GM21526 (cell line): ENCODE measurements around the gene WNT16.

Source experiments
- ATAC-seq: cut with Tn5 transposase; IDR thresholded peaks from one replicate; pipeline ENCODE4 v1.9.1; 2021; ENCODE audit warnings: moderate library complexity; ENCODE audit not compliant: unreplicated experiment, low FRiP score

Gene WNT16

DNA sequence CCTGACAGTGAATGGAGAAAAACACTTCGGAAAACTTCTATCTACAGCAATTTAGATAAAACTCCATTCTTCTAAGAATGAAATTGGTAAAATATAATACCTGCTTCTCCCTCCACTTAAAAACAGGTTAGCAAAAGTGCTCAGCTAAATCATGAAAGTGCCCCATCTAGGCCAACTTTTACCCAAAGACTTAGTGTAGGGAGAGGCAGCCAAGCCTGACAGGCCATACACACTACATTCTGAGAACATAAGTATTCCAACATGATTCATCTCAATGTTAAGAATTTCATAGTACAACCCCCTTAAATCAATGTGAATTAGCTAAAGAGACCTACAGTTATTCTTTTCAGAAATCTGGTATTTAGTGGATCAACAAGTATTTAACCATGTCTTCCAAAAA lies 60.1 kb downstream of the WNT16 start:
- ATAC-seq: no peak

DNA sequence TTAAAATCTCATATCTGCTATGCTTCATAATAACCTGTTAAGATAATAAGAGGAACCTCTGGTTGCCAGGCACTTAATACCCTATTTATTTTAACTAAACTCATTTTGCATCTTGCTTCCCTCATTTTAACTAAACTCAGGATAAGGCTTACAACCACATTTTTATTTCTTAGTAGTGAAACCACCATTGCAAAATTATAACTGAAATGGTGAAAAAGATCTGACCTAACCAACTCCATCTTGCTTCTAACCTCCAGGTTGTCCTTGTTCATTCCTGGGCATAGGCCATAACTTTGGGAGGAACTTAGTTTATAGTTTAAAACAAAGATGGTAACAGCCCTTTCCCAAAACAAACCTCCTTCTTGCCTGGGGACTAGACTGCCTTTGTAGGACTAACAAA lies 61.3 kb downstream of the WNT16 start:
- ATAC-seq: no peak

- ATAC-seq: no peak
Measured at GRCh38 chr7:121390617-121391016, 61.8 kb downstream of the WNT16 start.
